Right lobe of liver (tissue), 6 donors: ENCODE measurements around the gene MC5R. TPM values are rescaled to one million over a fixed set of nuclear protein-coding genes. Genes with fewer than 3 reads are reported as not detected.

Experiments used
- ATAC-seq, 4 donors: fragments of 200-7000 bp; cut with Tn5 transposase; one replicate each; pipeline ENCODE4 v1.9.1; 2020; ENCODE audit warnings: mild to moderate bottlenecking in 4 of 4, moderate library complexity in 4 of 4
- DNase-seq, 3 donors: peaks; one replicate each; pipeline ENCODE4 v3.0.0-alpha.2; 2020
- H3K27ac ChIP-seq, 3 donors: fragments of 200-600 bp; one replicate each; pipeline ENCODE4 v1.8.0; 2022
- H3K27me3 ChIP-seq, 2 donors: fragments of 200-600 bp; one replicate each; pipeline ENCODE4 v1.8.0; 2022
- H3K36me3 ChIP-seq, 4 donors: fragments of 200-600 bp; sonication (generic) in 1 of 4; one replicate each; pipeline versions ENCODE4 v1.5.1 to v1.8.0; 2017 to 2022; ENCODE audit warnings: control low read depth in 1 of 4
- H3K4me1 ChIP-seq, 4 donors: fragments of 200-600 bp; sonication (generic) in 1 of 4; one replicate each; pipeline versions ENCODE4 v1.5.1 to v1.8.0; 2017 to 2022; ENCODE audit warnings: control low read depth in 1 of 4
- H3K4me3 ChIP-seq, 3 donors: fragments of 200-600 bp; one replicate each; pipeline ENCODE4 v1.8.0; 2022
- H3K9me3 ChIP-seq, 4 donors: fragments of 200-600 bp; sonication (generic) in 1 of 4; one replicate each; pipeline versions ENCODE4 v1.5.1 to v1.8.0; 2017 to 2022; ENCODE audit warnings: control low read depth in 1 of 4
- POLR2A ChIP-seq: fragments of 450-650 bp; IDR thresholded peaks from one replicate; pipeline ENCODE4 v1.6.1; 2017; ENCODE audit warnings: antibody characterized with exemption, mild to moderate bottlenecking
- WGBS: methylation state at CpG from one replicate; pipeline ENCODE4 v1.1.6; 2018; ENCODE audit warnings: low coverage, low lambda C conversion rate; ENCODE audit not compliant: insufficient coverage; ENCODE audit errors: missing lambda C conversion rate; 5-methylcytosine and 5-hydroxymethylcytosine counted together
- intact Hi-C, 2 donors: fragments of 100-400 bp; cut with DNase I; formaldehyde crosslinking; loops; one replicate each; pipeline versions ENCODE4 v1.11.2 to v1.14.1; 2022
- total RNA-seq, 6 experiments: library from RNA; depleted of rRNA in 2 of 6; stranded (reverse); fragments of >200 nt in 2 of 6; fragmentation: NEBNext Ultra II Directional in 3 of 6; extraction: Animal tissue kit (Norgen Biotek cat#: 25700) in 3 of 6; gene quantifications; one replicate each; pipeline versions ENCODE4 v1.1.0 to v1.2.4, GENCODE V29; 2016 to 2023
- TF ChIP-seq, protein P1 (sequence below), 4 donors: fragments of 200-600 bp in 3 of 4; fragments of 450-650 bp in 1 of 4; IDR thresholded peaks; one replicate each; pipeline versions ENCODE4 v1.5.1 to v1.8.0; 2016 to 2022; ENCODE audit warnings: antibody characterized with exemption in 4 of 4, mild to moderate bottlenecking in 2 of 4
- donor health status: DM: no; HTN: yes; CAD: no.
- donor health status: DM: no; HTN: no; CAD: no.
- donor health status: DM: no; HTN: no; CAD: no.
- donor health status: DM: no; HTN: yes; CAD: no.
- donor health status: DM: no; HTN: yes; CAD: no.

MC5R gene
- total RNA-seq, 6 experiments from 2014 or later = not detected

DNA sequence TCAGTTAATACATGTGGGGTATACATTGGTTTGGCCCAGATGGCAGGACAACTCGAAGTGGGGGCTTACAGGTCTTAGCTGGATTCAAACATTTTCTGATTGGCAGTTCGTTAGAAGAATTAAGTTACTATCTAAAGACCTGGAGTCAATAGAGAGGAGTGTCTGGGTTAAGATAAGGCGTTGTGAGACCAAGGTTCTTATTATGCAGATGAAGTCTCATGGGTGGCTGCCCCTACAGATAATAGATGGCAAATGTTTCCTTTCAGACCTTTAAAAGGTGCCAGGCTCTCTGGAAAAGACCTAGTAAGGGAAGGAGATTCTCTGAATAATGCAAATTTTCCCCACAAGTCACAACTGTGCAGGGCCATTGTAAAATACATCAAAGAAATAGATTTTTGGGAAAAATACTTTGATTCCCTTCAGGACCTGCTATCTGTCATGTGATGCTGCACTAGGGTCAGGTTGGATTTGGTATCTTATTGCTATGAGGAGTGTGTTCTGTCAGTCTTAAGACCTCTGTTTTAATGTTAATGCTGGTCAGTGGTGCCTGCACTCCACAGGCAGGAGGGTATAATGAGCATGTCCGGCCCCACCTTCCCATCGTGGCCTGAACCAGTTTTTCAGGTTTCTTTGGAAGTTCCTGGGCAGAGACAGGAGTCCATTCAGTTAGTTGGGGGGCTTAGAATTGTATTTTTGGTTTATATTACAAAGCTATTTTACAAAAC is 14.3 kb upstream of the MC5R start:
- TF ChIP-seq POLR2A = no peak
- TF ChIP-seq, protein P1, sequence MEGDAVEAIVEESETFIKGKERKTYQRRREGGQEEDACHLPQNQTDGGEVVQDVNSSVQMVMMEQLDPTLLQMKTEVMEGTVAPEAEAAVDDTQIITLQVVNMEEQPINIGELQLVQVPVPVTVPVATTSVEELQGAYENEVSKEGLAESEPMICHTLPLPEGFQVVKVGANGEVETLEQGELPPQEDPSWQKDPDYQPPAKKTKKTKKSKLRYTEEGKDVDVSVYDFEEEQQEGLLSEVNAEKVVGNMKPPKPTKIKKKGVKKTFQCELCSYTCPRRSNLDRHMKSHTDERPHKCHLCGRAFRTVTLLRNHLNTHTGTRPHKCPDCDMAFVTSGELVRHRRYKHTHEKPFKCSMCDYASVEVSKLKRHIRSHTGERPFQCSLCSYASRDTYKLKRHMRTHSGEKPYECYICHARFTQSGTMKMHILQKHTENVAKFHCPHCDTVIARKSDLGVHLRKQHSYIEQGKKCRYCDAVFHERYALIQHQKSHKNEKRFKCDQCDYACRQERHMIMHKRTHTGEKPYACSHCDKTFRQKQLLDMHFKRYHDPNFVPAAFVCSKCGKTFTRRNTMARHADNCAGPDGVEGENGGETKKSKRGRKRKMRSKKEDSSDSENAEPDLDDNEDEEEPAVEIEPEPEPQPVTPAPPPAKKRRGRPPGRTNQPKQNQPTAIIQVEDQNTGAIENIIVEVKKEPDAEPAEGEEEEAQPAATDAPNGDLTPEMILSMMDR (IDR thresholded peaks at IDR 0.05) = no peak
- no peak overlapping the region for H3K27ac ChIP-seq
- H3K9me3 ChIP-seq = no peaks in the 10 kb centered on the region
- WGBS = 24% methylated on average over 4 of the region's 5 CpGs
- H3K27me3 ChIP-seq = no peaks in the 10 kb centered on the region
- DNase-seq (no peak), ATAC-seq (no peak)
- H3K4me3 ChIP-seq = no peak overlapping the region
- no peaks in the 10 kb centered on the region for H3K36me3 ChIP-seq
- no peaks in the 10 kb centered on the region for H3K4me1 ChIP-seq
- intact Hi-C loops = no loop called here

DNA sequence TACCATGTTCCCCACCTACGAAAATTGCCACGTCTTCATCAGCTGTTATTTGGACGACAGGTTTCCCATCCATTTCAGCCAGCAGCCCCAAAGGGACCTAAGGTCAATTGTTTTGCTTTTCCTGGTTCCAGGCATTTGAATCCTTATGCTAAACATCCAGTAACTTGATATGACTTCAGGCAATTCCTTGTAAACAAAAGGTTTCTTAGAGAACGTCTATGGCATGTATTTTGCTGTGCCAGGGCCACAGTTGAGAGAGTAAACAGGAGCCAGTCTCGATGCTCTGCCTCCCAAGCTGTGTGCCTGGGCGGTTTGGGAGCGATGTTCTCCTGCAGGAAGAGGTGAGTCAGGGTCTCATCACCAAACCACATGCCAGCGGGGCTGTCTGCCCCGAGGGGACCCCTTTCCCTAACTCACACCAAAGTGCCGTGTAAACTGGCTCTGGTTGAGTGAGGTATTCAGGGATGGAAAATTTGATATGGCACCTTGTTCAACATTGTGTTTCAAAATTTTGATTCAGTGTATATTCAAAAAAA is 12.9 kb upstream of the MC5R start:
- WGBS = 68% methylated on average over 10 of the region's 10 CpGs
- Histone ChIP-seq H3K36me3 (no peaks in the 10 kb centered on the region), H3K27ac (no peak overlapping the region), H3K27me3 (no peaks in the 10 kb centered on the region), H3K4me3 (no peak overlapping the region), H3K4me1 (no peaks in the 10 kb centered on the region), H3K9me3 (no peaks in the 10 kb centered on the region)
- DNase-seq (no peak), ATAC-seq (no peak)
- intact Hi-C loops = no loop called here
- TF ChIP-seq POLR2A = no peak

DNA sequence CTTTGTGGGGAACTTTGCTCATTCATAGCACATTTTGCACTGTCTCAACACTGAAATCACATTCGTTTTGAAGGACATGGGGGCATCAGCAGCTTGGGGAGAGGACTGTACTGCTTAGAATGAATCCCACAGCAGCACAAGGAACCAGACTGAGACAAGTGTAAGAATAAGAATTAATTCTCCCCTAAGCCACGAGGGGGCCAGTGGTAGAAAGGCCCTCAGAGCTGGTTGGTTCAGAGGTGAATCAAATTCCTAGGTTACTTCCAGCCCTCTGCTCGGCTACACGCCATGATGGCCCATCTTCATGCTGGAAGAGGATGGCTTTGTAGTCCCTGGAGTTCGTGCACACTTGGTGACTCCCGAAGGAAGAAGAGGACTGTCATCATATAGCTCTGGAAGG is 12.0 kb upstream of the MC5R start:
- Histone ChIP-seq H3K4me1 (no peaks in the 10 kb centered on the region), H3K9me3 (no peaks in the 10 kb centered on the region), H3K27ac (no peak overlapping the region), H3K27me3 (no peaks in the 10 kb centered on the region), H3K4me3 (no peak overlapping the region), H3K36me3 (no peaks in the 10 kb centered on the region)
- intact Hi-C loops = no loop called here
- ATAC-seq = peak in 1 of 4 donors; percentile 27
- no peak for TF ChIP-seq POLR2A
- TF ChIP-seq, protein P1 (IDR thresholded peaks at IDR 0.05) = no peak
- WGBS = 32% methylated on average over 4 of the region's 6 CpGs
- DNase-seq = no peak

DNA sequence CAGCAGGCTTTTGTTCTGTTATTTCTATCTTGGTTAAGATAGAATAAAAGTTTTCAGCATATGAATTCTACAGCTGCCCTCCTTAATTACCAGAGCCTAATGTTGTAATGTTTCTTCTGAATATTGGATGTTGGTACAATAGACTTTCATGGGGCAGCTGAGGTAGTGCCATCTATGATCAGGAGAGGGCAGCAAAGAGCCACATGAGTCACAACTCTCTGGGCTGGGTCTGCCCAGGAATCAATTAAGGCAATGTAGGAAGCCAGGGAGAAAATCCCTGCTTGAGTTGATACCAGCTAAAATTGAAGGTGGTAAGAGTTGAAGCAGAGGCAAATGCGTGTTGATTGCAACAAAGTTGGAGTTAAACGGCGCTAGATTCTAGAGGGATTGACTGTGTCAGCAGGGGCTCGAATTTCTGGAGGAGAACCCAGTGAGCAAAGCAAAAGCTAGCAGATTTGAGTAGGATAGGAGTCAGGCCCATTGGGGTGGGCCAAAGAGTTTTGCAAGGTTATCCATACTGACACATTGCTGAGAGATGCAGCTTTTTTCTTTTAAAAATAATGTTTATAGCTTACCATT is 10.6 kb upstream of the MC5R start:
- Histone ChIP-seq H3K36me3 (no peaks in the 10 kb centered on the region), H3K4me1 (no peaks in the 10 kb centered on the region), H3K27me3 (no peaks in the 10 kb centered on the region), H3K27ac (no peak overlapping the region), H3K9me3 (no peaks in the 10 kb centered on the region), H3K4me3 (no peak overlapping the region)
- 27% methylated on average over 4 of the region's 4 CpGs for WGBS
- DNase-seq (peak in 1 of 3 donors; percentile 65), ATAC-seq (peak; percentile 98 to 99 (median 98))
- TF ChIP-seq, protein P1 (IDR thresholded peaks at IDR 0.05) = peak; percentile 76 to 89 (median 85)
- no peak for TF ChIP-seq POLR2A
- intact Hi-C loops = no loop called here

DNA sequence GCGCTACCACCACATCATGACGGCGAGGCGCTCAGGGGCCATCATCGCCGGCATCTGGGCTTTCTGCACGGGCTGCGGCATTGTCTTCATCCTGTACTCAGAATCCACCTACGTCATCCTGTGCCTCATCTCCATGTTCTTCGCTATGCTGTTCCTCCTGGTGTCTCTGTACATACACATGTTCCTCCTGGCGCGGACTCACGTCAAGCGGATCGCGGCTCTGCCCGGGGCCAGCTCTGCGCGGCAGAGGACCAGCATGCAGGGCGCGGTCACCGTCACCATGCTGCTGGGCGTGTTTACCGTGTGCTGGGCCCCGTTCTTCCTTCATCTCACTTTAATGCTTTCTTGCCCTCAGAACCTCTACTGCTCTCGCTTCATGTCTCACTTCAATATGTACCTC is 2.3 kb downstream of the MC5R start:
- Histone ChIP-seq H3K27ac (no peak overlapping the region), H3K9me3 (no peaks in the 10 kb centered on the region), H3K27me3 (no peaks in the 10 kb centered on the region), H3K4me3 (no peak overlapping the region), H3K4me1 (peaks cover 0 to 4% (median 0%) of the 10 kb centered on the region in 4 donors), H3K36me3 (no peaks in the 10 kb centered on the region)
- intact Hi-C loops = loop anchor here in 1 of 2 donors (10.0 kb wide), 1 partner anchor 249 kb away; no protein-coding TSS in a partner anchor
- ATAC-seq (no peak), DNase-seq (no peak)
- TF ChIP-seq POLR2A = no peak
- TF ChIP-seq, protein P1 (IDR thresholded peaks at IDR 0.05) = no peak
- WGBS = 83% methylated on average over 19 of the region's 26 CpGs
